GM23248 (cell line): ENCODE data around the gene PRSS33.

ENCODE experiments used
- EZH2 ChIP-seq: fragments of 200-600 bp; sonication (generic); IDR thresholded peaks from 2 replicates; pipeline ENCODE4 v1.6.1; 2018; ENCODE audit warnings: antibody characterized with exemption, mild to moderate bottlenecking; ENCODE audit not compliant: insufficient read depth, poor library complexity, severe bottlenecking
- EZH2phosphoT487 ChIP-seq: fragments of 200-600 bp; sonication (generic); IDR thresholded peaks from 2 replicates; pipeline ENCODE4 v1.6.1; 2018; ENCODE audit warnings: antibody characterized with exemption, moderate library complexity, mild to moderate bottlenecking, low read depth; ENCODE audit not compliant: insufficient read depth

GRCh38 chr16:2752850-2753732, 34.3 kb downstream of the PRSS33 start:
- TF ChIP-seq EZH2 (no peak), EZH2phosphoT487 (no peak)
